ENCODE measurements around the gene RASSF5.
A peak's percentile ranks its signal among the peaks of the same experiment; 100 is the strongest.

Gene RASSF5

DNA sequence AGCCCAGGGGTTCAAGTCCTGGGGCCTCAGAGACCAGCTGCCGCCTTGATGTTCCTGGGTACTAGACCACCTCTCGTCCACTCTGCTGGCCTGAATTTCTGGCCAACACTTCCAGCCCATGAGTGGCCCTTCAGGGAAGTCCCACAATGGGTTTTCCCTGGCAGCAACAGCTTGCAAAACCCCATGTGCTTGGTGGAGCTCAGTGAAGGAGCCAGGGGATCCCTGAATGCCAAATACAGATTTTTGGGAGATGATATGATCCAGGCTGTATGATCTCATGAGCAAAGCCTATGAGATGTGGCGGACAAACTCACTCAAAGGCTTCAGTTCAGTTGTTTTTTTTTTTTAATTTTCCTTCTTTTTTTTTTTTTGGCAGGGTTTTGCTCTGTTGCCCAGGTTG lies 9.6 kb upstream of the RASSF5 start:
- DNase-seq (ENCODE audit: low spot score): no peak

DNA sequence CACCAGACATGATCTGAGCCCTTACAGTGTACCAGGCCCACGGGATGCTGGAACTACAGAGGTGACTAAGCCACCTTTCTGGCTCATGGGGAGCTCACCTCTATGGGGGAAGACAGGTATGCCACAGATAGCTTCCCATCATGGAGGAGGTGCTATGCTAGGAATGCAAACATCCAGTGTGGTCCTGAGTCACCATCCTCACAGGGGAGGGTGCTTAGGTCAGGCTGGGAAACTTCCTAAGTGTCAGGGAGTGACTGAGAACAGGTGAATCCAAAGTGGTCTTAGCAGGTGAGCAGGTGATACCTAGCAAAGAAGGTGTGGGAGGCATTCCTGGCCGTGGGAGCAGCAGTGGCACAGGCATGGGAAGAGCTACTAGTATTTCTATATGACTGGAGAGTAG lies 8.6 kb upstream of the RASSF5 start:
- DNase-seq (ENCODE audit: low spot score): no peak

DNA sequence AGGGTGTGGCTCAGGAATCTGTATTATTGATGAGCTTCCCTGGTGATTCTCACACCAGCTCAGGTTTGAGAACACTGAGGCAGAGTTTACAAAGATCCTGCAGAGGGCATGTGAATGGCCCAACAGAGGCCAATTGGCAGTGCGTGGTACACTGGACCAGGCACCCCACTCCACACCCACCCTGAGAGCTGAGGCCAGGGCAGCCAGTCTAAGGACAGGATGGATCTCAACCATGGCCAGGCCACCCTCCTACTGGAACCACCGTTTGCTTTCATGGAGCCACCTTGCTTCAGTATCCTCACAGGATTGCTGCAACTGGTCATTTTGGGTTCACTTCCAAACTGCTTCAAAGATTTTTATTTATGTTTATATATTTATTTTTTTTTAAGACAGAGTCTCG lies 7.3 kb upstream of the RASSF5 start:
- DNase-seq (ENCODE audit: low spot score): no peak

DNA sequence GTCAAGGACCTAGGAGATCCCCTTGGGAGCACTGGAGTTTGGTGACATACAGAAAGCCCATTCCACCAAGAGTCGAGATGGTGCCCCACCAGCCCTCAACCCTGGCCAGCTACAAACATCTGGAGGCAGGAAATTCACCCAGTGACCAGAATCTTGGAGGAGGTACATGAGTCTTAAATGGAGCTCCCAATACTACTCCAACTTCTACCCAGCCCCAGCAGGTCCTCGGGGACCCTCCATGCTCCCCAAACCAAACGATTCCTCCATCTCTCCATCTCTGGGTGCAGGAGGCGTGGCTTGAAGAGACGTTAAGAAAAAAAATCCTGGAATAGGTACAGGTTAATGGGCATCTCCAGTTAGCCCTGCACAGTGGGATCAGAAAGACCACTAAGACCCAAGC lies 5.5 kb upstream of the RASSF5 start:
- DNase-seq (ENCODE audit: low spot score): no peak

DNA sequence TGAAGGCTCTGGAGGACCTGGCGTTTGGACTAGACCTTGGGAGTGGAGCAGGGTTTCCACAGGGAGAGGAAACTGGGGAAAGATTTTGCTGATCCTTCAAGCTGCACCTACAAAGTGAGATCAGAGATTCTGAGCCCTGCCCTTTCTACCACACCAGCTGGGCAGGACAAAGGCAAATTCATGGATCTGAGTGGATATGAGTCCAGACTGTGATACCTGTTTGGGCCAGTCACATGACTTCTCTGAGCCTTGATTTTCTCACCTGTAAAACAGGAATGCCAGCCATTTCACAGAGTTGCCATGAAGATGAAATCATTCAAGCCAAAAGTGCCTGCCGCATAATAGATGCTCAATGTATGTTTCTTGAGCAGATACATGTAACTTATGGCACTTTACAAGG lies 4.9 kb upstream of the RASSF5 start:
- no peak for DNase-seq (ENCODE audit: low spot score)

DNA sequence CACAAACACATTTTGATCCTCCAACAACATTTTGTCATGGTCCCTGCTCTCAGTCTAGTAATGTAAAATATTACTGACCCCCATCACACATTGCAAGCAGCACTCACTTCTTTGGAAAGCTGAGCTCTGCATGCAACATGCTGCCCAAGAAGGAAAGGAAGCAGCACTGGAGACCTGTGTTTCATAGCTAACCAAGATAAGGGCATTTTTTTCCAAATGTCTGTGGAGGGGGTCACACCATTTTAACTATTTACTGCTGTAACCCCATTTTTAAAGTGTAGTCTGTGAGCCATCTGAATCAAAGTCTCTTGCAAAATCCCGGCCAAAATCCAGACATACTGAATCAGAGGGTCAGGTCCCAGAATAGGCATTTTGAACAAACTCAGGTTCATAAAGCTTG lies 4.5 kb upstream of the RASSF5 start:
- no peak for DNase-seq (ENCODE audit: low spot score)

DNA sequence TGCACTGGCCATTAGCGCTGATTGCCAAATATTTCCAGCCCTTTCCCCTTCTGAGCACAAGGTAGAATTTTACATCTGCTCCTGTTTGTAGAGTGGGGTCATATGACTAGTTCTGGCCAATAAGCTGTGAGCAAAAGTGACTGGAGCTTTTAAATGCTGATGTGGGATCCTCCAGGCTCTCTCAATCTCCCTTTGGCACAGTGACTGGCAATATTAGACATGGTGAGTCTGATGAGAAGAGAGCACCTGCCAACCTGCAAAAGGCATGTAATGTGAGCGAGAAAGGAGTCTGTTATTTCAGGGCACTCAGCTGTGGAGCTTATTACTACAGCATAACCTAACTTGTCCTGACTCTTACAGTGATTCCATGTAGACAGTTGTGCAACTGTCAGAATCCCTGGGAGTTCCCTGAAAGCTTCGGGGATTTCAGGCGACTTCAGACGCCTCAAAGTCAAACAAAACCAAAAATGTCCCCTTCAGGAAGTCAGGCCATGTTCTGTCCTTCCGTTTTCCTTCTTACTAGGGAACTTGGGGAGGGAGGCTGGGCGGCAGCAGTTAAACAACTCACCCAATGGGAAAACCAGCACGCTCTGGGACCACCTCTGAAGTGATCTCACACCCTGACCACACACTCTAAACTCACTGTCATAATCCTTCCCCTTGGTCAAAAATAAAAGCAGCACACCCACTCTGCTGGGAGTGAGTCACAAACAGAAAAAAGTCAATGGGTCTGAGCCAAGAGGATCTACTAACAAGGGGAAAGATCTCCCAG lies 3.6 kb upstream of the RASSF5 start:
- DNase-seq (ENCODE audit: low spot score): peak; percentile 6

DNA sequence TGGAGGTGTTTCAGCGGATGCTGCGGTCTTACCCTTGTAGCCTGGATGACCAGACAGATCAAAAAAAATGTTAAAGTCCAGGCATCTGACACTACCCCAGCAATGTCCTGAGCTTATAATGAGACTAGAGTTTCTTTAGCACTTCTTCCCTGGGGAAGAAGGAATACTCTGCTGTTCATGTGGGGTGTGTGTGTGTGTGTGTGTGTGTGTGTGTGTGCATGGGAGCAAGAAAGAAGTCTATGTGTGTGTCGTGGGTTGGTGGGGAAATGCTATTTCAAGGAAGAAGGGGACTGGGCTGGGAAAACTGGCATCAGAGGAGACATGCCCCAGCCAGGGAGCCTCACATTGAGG lies 3.0 kb upstream of the RASSF5 start:
- no peak for DNase-seq (ENCODE audit: low spot score)

DNA sequence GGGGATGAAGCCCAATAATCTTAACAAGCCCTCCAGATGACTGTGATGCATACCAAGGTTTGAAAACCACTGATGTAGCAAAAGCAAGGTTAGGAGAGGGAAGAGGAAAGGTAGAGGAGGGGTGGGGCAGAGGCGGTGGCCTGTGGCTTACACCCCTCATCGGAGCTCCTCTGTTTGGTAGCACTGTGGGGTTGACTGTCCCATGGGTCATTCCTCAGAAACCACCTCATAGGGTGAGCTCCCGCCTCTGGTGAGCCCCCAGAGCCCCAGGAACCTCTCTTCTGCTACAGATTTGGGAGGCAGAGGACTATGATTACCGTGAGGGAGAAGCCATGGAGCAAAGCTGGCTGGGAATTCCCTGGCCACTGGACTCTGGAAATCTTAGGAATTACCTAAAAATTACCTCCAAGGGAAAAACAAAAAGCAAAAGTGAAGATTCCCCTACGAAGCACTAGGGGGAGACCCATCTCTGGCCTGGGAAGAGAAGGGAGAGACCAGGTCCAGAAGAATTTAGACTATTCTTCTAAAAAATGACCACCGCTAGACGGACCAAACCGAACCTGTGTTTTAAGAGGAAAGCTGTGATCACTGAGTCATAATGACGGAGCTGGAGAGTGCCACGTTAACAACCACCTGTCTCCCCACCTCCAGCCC lies 1.5 kb upstream of the RASSF5 start:
- DNase-seq (ENCODE audit: low spot score): no peak

DNA sequence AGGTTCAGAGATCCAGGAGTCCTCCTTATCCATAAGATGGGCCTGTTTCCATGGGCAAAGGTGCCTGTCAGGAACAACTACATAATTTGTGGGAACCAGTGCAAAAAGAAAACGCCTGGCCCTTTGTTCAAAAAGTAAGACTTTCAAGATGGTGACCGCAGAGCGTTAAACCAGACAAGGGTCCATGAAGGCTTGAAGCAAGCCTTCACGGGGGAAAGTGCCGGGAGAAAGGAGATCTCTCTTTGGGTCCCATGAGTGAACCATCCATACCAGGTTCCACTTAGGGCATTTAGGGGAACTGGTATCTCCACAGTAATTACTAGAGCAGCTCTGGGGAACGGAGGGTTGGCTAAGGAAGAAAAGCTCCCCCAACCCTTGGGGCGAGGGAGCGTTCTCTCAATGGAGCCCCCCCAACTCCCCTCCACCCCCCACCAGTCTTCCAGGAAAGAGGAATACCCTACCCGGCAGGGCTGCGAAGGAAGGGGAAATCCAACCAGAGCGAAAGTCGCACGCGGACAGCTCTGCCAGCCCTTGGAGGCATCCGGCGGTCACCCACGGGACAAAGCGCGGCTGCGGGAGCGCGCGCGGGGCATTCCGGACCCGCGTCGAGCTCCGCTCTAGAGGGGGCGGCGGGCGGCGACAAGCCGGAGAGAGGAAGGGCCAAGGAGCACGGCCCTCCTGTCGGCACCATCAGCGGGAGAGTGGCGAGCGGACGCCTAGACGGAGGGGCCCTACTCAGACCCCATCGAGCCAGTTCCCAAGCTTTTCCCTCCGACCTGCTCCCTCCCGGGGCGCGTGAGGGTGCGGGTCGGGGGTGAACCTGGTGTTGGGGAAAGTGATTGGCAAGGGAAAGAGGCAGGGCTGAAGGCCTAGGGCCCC lies 687 bp upstream of the RASSF5 start:
- no peak for DNase-seq (ENCODE audit: low spot score)

DNA sequence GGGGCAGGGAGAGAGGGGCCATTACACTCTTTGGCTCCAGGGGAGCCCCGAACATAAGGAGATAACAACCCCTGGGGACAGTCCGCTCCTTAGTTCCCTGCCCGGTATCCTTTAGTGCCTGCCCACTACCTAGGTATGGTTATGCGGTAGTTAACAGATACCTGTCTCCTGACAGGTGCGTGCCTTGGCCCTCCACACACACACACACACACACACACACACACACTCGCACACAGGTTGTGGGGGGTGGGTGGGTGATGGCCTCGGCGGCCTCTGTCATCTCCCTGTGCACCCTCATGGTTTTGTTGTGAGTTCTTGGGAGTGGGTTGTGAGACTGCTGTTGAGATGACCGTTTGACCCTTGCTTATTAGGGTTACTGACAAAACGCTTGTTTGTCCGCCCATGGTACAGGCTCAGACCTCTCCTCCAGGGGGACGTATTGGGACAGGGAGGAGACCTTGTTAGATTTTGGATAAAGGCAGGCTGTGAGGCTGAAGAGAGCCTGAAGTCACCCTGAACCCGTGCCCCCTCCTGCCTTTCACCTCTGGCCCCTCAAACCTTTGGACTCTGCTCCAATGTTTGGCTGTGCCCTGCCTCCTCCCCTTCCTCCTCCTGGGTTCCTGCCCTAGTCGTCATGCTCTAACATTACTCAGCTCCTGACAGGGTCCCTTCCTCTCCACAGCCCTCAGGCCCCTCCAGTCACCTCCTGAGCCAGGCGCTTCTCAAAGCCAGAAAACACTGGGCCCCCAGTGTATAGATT lies 979 bp downstream of the RASSF5 start:
- no peak for DNase-seq (ENCODE audit: low spot score)

DNA sequence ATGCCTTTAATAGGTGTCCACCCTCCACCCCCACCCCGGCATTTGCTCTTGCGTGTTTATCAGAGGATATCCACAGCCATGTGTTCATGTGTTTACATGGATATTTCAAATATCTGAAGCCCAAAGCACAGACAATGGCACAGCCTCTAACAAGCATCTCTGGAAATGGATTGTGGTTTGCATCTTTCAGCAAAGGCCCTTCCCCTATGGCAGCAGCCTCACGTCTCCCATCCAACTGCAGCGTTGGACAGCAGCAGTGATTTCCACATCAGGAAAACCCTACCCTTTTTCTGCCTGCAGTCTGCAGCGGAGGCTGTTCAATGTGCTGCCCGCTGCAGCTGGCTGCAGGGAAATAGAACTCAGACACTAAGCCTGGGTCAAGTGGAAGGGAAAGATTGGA lies 1.6 kb downstream of the RASSF5 start:
- no peak for DNase-seq (ENCODE audit: low spot score)

DNA sequence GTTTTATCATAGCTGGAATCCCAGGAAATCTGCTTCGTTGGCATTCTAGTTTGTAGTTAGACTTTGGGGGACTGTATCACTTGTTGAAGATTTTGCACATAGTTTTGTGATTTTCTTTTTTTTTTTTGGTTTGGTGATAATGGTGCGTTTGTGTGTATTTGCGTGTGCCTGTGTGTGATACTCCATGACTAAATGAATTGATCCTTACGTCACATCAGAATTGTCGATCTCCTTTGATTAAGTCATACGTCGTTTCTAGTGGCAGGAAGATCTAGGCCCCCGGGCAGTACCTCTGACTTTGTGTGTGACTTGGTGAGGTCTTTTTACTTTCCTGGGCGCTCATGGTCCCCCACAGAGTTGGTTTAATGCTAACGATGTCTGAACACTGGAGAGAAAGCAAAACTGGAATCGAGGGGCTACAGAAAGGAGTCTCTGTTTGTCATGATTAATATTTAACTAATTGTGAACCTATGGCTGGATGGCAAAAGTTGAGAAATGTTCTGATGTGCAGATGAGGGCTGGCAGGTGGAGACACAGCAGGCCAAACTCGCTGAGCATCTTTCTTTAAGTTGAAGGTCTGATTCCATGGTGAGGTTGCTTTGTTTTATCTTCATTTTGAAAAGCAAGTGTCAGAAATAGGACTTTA lies 2.4 kb downstream of the RASSF5 start:
- DNase-seq (ENCODE audit: low spot score): no peak

DNA sequence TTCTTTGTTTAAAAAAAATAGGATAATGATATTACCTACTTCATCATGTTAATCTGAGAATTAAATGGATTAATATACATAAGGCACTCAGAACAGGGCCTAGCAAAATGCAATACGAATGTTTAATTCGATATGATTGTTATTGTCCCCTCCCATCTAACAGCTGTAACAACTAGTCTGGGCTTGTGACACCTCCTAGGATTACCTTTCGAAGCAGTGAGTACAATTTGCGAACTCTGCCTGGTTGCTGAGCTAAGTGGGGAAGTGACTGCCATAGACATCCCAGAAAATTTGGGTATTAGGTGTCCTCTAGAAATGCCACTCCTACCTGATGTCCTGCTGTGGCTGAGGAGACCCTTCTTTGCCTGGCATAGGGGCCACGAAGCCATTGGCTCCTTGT lies 3.0 kb downstream of the RASSF5 start:
- no peak for DNase-seq (ENCODE audit: low spot score)

DNA sequence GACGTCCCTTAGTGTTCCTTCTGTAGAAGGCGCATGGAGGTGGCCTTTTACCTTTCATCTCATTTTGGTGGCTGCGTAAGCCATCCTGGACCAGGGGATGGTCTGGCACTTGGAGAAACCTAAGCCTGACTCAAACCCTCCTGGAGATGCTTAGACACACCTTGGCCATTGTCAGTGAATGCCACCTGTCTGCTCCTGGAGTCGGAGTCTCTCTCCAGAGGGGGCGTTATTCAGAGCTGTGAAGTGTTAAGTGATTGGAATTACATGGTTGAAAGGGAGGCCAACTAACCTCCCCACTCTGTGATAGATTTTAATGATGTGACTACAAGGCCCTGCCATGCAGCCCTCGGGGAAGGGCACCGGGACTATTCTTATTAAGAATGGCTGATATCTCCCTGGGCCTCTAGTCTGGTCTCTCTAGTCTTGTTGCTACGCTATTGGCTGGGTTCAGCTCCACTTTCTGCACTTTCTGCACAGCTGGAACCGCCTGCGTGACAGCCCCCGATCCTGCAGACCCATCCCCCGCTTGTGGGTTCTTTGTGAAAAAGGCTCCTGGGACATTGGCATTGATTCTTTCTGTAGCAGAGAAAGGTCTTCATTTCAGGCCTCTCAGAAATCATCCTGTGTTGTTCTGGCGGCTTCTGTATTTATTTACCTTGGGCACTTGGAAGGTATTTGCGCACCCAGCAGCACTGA lies 4.2 kb downstream of the RASSF5 start:
- no peak for DNase-seq (ENCODE audit: low spot score)

DNA sequence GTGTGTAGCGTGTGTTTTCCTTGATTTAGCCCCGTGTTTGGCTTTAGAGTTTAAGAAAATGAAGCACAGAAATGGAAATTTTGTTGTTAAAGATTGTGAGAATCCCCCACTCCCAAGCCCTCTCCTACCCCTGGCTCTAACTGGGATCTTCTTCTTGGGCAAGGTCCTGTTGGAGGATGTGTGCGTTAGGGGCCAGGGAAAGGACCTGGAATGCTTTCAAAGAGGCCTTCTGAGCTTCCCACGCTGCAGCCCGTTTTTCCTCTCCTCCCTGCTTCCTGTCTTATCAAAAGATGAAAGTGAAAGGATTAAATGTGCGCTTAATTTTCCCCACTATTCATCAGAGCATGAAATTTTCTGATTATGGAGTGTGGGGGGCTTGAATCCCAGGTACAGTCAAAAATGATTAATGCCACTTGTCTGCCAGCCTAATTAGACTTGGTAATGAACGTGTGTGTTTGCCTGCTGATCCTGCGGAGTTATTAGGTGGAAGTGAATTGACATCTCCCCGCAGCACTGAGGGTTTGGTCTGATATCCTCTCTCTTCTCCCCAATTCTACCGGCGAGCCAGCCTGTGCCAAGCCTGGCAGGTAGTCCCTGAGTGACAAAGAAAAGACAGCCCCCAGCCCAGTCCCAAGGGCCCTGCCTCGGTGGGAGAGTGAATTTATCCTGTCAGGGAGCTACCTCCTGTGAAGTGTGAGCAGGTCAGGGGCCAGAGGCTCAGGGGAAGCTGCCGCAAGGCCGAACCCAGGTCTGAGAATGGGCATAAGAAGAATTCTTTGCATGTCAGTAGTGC lies 4.9 kb downstream of the RASSF5 start:
- no peak for DNase-seq (ENCODE audit: low spot score)

DNA sequence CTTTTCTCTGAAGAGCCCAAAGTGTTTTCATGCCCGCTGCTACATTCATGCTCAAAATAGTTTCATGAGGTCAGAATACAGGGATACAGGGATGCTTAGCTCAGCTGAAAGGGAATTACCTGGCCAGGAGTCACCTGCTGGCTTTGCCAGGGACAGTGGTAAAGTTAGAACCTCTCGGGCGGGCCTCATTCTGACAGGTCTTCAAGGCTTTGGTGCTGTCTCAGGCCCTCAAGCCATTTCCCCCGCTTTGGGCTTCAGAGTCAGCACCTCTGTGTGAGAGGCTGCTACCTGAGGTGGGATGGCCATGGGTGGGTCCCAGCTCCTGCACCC lies 5.5 kb downstream of the RASSF5 start:
- no peak for DNase-seq (ENCODE audit: low spot score)

DNA sequence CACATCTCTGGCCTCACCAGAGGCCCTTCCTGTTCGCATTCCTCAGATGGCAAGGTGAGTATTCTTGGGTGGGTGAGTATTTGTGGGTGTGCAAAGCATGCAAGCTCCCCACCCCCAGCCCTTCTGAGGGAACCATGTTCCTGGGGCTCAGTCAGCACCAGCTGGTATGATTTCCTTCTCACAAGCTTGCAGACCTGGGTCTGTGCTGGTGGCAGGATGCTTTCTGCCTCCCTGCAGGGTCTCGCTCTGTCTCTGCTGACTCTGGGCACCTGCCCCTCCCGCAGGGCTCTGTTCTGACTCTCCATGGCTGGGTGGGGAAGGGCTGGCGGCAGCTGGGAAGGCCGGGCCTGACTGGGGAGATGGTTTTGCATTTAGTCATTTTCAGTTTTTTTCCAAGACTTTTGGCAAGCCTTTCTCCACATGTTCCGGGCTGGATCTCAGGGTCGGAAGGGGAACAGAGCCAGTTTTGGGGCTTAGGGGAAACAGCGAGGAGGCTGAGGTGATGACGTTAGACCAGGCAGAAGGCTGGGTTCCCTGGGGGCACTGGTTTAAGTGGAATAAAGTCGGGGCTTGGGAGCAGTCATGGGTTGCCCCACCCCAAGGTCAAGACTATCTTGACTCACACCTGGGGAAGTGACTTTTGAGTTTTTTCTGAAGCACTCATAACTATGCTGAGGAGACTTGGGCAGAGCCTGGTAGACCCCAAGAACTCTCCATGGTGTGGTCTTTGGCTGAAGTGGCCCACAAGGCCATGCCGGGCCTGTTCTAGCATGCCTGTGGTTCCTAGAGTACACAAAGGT lies 6.2 kb downstream of the RASSF5 start:
- DNase-seq (ENCODE audit: low spot score): no peak

DNA sequence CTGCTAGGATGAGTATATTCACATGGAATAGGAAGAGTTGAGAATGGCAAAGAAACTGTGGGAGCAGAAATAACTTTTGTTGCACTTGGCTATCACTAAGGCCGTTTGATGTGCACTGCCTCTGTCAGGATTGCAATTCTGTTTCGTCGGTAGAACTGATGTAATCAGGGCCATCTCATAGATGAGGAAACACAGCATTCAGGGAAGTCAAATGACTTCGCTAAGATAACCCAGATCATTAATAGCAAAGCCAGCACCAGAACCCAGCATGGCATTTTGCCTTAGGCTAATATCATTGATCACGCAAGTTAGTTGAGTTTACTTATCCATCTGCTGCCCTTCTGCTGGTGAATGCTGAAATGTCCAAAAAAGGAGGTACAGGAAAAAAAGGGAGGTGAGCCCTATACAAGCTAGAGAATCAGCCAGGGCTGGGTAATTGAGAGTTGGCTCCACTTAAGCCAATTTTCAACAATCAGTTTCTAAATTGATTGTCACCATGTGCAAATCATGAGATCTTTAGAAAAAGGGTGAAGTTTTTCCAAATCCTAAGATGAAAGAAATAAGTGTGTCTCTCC lies 7.6 kb downstream of the RASSF5 start:
- DNase-seq (ENCODE audit: low spot score): no peak

DNA sequence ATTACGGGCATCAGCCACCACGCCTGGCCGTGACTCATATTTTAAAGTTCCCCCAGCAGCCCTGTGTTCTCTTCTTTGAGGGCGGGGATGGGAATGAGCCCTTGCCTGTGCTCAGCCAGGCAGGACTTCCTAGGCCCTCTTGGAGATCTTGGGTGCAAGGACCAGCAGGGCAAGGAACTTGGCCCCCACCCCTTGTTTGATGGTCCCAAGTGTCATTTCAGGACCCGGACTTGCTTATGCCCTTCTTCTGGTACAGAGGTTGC lies 9.3 kb downstream of the RASSF5 start:
- no peak for DNase-seq (ENCODE audit: low spot score)

All from CD4-positive, alpha-beta T cell treated with Interleukin-6 at 100 ng/mL for 8 hours (primary cell).